Fibroblast of skin of back (primary cell): ENCODE results near the gene IP6K3.

Experiments
- DNase-seq: peaks from one replicate; pipeline ENCODE4 v3.0.0-alpha.2; 2013

IP6K3 gene

DNA sequence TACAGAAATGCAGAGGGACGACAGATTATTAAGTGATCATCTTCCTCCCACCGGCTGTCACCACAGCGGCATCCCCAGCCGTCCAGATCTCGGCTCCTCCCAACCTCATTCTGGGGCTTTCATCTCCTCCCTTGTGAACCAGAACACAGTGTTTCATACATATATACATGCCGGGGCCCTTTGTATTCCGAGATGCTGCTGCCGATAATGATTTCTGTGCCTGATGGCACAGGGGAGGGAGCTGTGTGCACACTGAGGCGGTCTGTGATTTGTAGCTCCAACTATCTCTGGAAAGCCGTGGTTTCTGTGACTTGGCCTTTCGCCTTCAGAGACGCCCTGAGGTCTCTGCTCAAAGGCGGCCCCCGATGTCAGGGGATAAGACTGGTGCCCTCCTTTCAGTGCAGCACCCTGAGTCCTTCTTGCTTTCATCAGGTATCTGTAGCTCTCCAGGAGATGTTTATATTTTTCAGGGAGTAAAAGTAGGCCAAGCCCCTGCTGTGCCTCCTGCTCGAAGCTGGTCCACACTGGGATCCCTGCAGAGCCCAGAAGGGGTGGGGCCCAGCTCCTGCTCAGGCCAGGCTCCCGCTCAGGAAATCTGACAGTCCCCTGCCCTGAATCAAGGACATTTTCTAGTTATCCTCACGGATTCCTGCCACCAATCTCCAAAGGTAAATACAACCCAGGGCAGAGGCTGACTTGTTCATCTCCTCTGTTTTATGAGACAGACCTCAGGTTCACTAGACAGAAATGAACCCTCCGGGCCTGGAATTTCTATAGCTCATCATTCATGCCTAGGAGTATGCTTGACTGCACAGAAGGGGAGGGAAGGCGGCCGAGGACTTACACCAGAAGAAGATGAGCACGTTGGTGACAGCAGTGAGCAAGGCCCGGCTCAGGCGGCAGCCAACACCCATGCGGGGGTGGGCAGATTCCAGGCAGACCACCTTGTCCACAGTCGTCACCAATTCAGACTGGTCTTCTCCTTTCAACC lies 31.0 kb upstream of the IP6K3 start:
- no peak for DNase-seq

GRCh38 chr6:33776764-33777163 lies 30.1 kb upstream of the IP6K3 start:
- no peak for DNase-seq

GRCh38 chr6:33776186-33776585 lies 29.5 kb upstream of the IP6K3 start:
- DNase-seq: no peak

DNA sequence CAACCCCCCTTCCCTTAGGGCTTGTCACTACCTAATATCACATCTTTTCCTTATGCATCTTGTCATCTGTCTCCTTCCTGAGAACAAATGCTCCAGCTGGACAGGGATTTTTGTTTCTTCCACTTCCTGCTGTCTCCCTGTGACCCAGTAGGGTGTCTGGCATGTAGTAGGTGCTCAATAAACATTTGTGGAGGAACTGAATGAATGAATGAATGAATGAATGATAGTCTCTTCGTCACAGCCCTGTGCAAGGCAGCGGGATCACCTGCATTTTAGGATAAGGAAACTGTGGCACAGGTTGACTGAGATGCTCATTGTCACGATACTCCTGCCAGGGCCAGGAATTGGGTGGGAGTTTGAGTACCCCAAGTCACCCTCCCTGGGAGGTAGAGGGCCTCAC lies 28.1 kb upstream of the IP6K3 start:
- DNase-seq: no peak

DNA sequence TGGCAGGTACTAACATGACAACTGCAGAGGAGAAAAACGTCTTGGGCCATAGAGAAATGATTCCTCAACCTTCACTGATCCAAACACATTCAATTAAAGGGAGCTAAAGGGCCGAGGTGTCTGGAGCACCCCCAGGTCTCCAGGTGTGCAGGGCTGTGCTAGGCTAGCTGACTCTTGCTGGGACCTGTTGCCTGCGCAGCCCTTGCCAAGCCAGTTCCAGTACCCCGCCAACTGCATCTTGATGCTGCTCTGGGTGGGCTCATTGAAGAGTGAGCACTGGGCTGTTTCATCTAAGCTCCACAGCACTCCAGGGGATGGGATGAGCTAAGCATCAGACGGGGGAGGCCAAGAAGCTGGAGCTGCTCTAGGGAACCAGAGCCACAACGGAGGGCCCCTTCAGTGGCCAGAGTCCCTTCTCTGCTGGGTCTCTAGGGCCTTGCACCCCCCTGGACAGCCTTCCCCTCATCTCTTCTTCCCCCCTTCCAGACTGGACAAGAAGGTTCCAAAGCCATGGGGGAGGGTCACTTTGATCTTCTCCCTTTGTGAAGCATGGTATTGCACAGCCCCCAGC lies 26.3 kb upstream of the IP6K3 start:
- no peak for DNase-seq

GRCh38 chr6:33772082-33772830 lies 25.6 kb upstream of the IP6K3 start:
- DNase-seq: peak; percentile 25

GRCh38 chr6:33771146-33772081 lies 24.7 kb upstream of the IP6K3 start:
- peak; percentile 100 for DNase-seq

DNA sequence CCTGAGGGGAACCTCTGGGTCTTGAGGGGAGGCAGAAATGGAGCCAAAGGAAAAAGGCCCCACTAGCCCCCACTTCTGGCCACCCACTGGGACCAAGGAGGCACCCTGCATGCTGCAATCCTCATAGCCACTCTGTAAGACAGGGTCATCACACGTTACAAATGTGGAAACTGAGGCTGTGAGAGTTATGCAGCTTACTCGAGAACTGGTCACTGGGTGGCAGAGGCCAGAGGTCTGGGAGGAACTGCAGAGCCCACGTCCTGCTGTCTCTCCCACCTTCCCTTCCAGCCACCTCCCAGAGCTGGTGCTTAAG lies 24.1 kb upstream of the IP6K3 start:
- no peak for DNase-seq

DNA sequence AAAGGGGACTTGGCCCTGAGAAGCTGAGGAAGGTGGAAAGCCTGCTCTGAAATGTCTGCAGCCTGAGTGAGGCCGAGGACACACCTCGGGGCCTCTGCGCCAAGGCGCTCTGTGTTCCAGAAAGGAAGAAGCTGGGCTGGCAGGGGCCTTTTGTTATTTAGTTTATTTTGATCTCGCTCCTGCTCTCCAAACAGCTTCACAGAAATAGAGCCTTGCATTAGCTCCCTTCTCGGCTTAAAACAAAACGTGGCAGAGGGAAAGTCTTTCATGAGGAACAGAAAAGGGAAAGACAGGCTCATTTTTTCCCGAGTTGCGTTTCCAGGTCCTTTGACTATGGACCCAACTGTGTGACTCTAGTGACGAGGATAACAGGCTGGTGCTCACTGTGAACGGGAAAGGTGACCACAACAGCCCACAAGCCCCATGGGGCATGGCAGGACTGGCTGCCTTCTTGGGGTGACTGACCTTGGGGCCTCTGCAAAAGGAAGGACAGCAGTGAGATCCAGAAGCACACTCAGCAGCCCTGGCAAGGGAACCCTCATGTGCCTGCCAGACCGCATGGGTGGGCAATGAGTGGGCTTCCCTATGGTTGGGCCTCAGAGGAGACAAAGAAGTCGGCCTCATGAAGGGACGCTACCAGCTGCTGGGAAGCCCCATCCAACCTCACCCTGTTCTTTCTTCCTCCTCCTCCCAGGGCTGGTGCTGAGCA lies 23.6 kb upstream of the IP6K3 start:
- no peak for DNase-seq

GRCh38 chr6:33769248-33769821 lies 22.6 kb upstream of the IP6K3 start:
- no peak for DNase-seq

DNA sequence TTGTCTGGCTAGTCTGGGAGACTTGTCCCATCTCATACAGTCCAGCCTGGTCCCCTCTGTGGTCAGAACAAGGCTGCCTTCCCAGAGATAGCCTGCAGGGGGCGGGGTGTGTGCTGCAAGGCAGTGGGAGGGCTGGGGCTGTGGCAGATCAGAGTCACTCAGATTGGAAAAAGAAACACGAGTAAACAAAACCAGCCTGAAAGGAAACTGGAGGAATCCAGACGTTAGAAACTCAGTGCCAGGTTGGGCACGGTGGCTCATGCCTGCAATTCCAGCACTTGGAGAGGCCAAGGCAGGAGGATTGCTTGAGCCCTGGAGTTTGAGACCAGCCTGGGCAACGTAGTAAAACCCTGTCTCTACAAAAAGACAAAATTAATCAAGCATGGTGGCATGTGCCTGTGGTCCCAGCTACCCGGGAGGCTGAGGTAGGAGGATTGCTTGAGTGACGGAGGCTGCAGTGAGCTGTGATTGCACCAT lies 22.0 kb upstream of the IP6K3 start:
- DNase-seq: peak; percentile 77

DNA sequence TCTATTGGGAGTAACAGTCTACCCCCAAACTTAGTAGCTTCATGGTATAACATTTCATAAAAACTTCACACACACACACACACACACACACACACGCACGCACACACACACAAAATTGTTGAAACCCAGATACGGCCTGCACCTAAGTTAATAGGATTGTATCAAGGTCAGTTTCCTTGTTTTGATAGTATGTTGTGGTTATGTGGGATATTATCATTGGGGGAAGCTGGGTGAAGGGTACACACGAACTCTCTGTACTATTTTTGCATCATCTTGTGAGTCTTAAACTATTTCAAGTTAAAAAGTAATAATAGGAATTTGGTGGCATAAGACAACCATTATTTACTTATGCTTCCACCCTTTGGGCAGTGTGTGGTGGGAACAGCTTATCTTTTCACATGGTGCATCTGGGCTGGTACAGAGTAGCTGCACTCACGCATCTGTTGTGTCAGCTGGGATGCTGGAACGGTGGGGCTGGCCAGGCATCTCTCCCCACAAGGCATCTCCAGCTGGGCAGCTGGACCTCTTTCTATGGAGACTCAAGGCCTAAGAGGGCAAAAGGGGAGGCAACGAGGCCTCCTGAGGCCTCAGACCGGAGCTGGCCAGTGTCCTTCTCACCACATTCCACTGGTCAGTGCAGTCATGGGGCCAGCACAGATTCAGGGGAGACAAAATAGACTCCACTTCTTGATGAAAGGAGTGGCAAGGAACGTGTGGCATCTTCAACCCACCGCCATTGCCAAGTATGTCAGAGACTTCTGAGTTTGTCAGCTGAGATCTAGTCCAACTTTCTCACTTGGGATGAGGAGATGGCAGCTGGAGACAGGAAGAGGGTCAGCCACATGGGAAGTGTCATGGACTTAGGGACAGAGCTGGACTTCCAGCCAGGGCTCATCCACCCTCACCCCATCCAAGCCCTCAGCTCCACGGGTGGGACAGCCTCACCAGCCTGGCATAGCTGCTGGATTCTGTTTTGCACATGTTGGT lies 20.5 kb upstream of the IP6K3 start:
- DNase-seq: no peak

- DNase-seq: no peak
These were observed 18.7 kb upstream of the IP6K3 start for GRCh38 chr6:33765368-33765767.

DNA sequence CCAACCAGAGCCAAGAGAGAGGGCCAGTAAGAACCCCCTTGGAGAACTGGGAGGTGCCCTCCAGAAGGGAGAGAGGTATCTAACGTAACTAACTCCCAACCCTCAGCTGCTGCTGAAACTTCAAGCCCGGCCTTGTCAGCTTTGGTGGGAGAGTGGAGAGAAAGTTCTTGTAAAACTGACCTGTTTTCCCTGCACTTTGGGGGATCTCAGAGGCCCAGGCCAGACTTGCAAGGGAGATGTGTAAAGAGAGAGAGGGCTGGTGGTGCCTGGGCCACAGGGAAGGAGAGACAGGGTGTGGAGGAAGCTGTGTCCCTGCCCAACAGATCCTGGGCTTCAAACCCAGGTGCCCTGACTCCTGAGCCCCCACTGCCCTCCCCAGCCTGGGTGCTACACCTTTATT lies 17.3 kb upstream of the IP6K3 start:
- DNase-seq: no peak

GRCh38 chr6:33763483-33763882 lies 16.8 kb upstream of the IP6K3 start:
- DNase-seq: no peak

DNA sequence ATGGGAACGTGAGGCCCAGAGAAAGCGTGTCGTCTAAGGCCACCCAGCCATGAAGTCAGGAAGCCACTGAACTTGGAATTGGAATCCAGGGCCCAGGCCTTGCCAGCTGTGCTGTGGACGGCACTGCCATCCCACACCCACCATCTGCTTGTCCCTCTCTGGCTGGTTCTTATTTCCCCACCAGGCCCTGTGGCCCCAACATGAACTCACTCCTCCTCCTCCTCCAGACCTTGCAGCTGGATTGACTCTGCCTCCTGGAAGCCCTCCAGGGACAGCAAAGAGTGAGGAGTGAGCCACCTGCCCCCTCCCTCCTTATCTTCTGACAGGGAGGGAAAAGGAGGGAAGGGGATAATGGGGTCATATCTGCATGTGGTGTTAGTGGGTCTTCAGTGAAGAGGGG lies 16.0 kb upstream of the IP6K3 start:
- no peak for DNase-seq

GRCh38 chr6:33761922-33762629 lies 15.4 kb upstream of the IP6K3 start:
- peak; percentile 32 for DNase-seq

- DNase-seq: no peak
These were observed 14.8 kb upstream of the IP6K3 start for GRCh38 chr6:33761581-33761921.

DNA sequence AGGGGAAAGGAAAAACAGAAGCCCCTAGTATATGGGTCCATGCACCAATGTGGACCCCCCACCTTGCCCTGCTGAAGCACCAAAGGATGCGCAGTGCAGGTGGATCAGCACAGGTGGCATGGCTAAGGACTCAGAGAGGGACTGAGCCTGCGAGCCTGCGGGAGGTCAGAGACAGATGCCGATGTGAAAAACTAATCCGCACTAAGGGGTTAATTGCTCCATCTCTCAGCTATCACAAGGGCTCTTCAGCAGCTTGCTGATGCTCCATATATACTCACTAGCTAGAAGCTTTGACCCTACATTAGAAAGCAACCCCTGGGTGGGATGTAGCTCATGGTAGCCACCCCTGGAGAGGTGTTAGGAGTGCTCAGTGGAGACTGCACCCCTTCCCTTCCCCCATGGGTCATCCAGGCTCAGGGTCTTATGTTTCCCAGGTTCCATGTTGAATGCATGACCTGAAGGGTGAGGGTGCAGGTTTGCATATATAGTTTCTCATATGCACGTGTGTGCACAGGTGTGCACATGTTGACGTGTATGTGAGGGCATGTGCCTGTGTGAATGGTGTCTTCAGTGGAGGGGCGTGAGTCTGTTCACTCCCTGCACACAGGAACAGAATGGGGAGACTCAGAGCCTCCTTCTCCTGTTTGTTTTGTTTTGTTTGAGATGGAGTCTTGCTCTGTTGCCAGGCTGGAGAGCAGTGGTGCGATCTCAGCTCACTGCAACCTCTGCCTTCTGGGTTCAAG lies 13.4 kb upstream of the IP6K3 start:
- DNase-seq: no peak
